ENCODE results near the gene FADS3.

DNA sequence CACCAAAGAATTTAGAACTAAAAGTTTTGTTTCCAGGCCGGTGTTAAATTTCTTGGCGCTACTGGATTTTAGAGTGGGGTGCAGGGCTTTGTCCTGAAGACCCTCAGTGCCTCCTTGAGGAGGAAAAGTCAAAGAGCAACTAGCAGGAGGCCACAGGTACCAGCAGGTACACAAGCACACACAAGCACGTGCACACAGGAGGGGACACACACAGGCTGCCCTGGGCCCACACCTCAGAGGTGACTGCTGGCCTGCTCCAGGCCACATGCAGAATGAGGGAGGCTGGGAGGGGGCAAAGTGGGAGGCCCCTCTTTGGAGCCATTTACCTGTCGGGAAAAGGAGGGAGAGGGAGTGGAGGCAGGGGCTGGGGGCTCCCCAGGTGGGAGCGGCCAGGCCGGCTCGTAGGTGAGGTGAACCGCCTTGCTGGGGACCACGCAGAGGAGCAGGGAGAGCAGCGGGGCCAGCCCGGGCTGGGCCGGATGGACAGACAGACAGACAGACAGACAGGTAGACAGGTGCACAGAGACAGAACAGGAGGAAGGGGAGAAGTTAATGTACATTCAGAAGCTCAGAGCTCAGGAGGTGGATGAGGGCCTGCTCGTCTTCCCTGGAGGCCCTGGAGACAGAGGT lies 13.8 kb upstream of the FADS3 start:
- TF ChIP-seq, protein P1, sequence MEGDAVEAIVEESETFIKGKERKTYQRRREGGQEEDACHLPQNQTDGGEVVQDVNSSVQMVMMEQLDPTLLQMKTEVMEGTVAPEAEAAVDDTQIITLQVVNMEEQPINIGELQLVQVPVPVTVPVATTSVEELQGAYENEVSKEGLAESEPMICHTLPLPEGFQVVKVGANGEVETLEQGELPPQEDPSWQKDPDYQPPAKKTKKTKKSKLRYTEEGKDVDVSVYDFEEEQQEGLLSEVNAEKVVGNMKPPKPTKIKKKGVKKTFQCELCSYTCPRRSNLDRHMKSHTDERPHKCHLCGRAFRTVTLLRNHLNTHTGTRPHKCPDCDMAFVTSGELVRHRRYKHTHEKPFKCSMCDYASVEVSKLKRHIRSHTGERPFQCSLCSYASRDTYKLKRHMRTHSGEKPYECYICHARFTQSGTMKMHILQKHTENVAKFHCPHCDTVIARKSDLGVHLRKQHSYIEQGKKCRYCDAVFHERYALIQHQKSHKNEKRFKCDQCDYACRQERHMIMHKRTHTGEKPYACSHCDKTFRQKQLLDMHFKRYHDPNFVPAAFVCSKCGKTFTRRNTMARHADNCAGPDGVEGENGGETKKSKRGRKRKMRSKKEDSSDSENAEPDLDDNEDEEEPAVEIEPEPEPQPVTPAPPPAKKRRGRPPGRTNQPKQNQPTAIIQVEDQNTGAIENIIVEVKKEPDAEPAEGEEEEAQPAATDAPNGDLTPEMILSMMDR (IDR thresholded peaks at IDR 0.05): no peak
- TF ChIP-seq POLR2A (IDR thresholded peaks at IDR 0.05): no peak
